ENCODE measurements around the gene KDM8.

The KDM8 gene

GRCh38 chr16:27238016-27238587 is 34.8 kb downstream of the KDM8 start:
- no peak for TF ChIP-seq EZH2phosphoT487 (IDR thresholded peaks at IDR 0.05; ENCODE audit: low read length)
- TF ChIP-seq CTCF (IDR thresholded peaks at IDR 0.05; ENCODE audit: low read length) = no peak
- TF ChIP-seq EZH2 (optimal IDR thresholded peaks at IDR 0.05; ENCODE audit: low read depth, low read length) = no peak
- Histone ChIP-seq H3K9me2 (replicated peaks; ENCODE audit: insufficient read depth, low read length) (no peaks in the 10 kb centered on the region), H3K9ac (ENCODE audit: low read length) (no peak overlapping the region), H3K36me3 (replicated peaks; ENCODE audit: insufficient read depth, low read length) (no peaks in the 10 kb centered on the region), H2AFZ (ENCODE audit: low read length) (no peak overlapping the region), H3K4me1 (ENCODE audit: low read length) (peaks cover 2% of the 10 kb centered on the region; the same call in 1 of the 2 replicates), H3K27me3 (replicated peaks; ENCODE audit: insufficient read depth, low read length) (no peaks in the 10 kb centered on the region), H3F3A (ENCODE audit: insufficient read depth, low read length) (peaks cover 6% of the 10 kb centered on the region; the same call in 1 of the 2 replicates), H3K27ac (ENCODE audit: low read length) (no peak overlapping the region), H3K9me3 (replicated peaks; ENCODE audit: insufficient read depth, low read length) (no peaks in the 10 kb centered on the region), H3K4me2 (ENCODE audit: low read depth, low read length) (no peak overlapping the region), H3K79me2 (ENCODE audit: low read length) (no peaks in the 10 kb centered on the region), H4K20me1 (ENCODE audit: insufficient read depth, low read length) (no peaks in the 10 kb centered on the region), H3K4me3 (ENCODE audit: low read length) (no peak overlapping the region)
- DNase-seq = no peak

GRCh38 chr16:27238591-27238990 is 35.3 kb downstream of the KDM8 start:
- Histone ChIP-seq H3K9me2 (replicated peaks; ENCODE audit: insufficient read depth, low read length) (no peaks in the 10 kb centered on the region), H3K27ac (ENCODE audit: low read length) (no peak overlapping the region), H3F3A (ENCODE audit: insufficient read depth, low read length) (peaks cover 11% of the 10 kb centered on the region; the same call in 1 of the 2 replicates), H3K4me1 (ENCODE audit: low read length) (peaks cover 3% of the 10 kb centered on the region; the same call in 1 of the 2 replicates), H3K9me3 (replicated peaks; ENCODE audit: insufficient read depth, low read length) (no peaks in the 10 kb centered on the region), H2AFZ (ENCODE audit: low read length) (no peak overlapping the region), H3K4me3 (ENCODE audit: low read length) (no peak overlapping the region), H3K9ac (ENCODE audit: low read length) (no peak overlapping the region), H3K36me3 (replicated peaks; ENCODE audit: insufficient read depth, low read length) (no peaks in the 10 kb centered on the region), H3K27me3 (replicated peaks; ENCODE audit: insufficient read depth, low read length) (no peaks in the 10 kb centered on the region), H4K20me1 (ENCODE audit: insufficient read depth, low read length) (no peaks in the 10 kb centered on the region), H3K79me2 (ENCODE audit: low read length) (no peaks in the 10 kb centered on the region), H3K4me2 (ENCODE audit: low read depth, low read length) (no peak overlapping the region)
- no peak for TF ChIP-seq EZH2phosphoT487 (IDR thresholded peaks at IDR 0.05; ENCODE audit: low read length)
- no peak for TF ChIP-seq CTCF (IDR thresholded peaks at IDR 0.05; ENCODE audit: low read length)
- no peak for TF ChIP-seq EZH2 (optimal IDR thresholded peaks at IDR 0.05; ENCODE audit: low read depth, low read length)
- no peak for DNase-seq

- no peaks in the 10 kb centered on the region for H3K9me2 ChIP-seq (replicated peaks; ENCODE audit: insufficient read depth, low read length)
- H3F3A ChIP-seq (ENCODE audit: insufficient read depth, low read length) = peaks cover 12% of the 10 kb centered on the region; the same call in 1 of the 2 replicates
- no peak overlapping the region for H3K4me3 ChIP-seq (ENCODE audit: low read length)
- H3K9me3 ChIP-seq (replicated peaks; ENCODE audit: insufficient read depth, low read length) = no peaks in the 10 kb centered on the region
- no peak overlapping the region for H3K9ac ChIP-seq (ENCODE audit: low read length)
- no peak overlapping the region for H3K4me2 ChIP-seq (ENCODE audit: low read depth, low read length)
- no peaks in the 10 kb centered on the region for H3K27me3 ChIP-seq (replicated peaks; ENCODE audit: insufficient read depth, low read length)
- no peak overlapping the region for H2AFZ ChIP-seq (ENCODE audit: low read length)
- TF ChIP-seq EZH2 (optimal IDR thresholded peaks at IDR 0.05; ENCODE audit: low read depth, low read length) (no peak), EZH2phosphoT487 (IDR thresholded peaks at IDR 0.05; ENCODE audit: low read length) (no peak), CTCF (IDR thresholded peaks at IDR 0.05; ENCODE audit: low read length) (no peak)
- no peaks in the 10 kb centered on the region for H3K79me2 ChIP-seq (ENCODE audit: low read length)
- H3K4me1 ChIP-seq (ENCODE audit: low read length) = peaks cover 5% of the 10 kb centered on the region; the same call in 1 of the 2 replicates
- H4K20me1 ChIP-seq (ENCODE audit: insufficient read depth, low read length) = no peaks in the 10 kb centered on the region
- H3K36me3 ChIP-seq (replicated peaks; ENCODE audit: insufficient read depth, low read length) = no peaks in the 10 kb centered on the region
- no peak overlapping the region for H3K27ac ChIP-seq (ENCODE audit: low read length)
- DNase-seq = no peak
Observed at GRCh38 chr16:27239026-27239425, 35.7 kb downstream of the KDM8 start.
